A549 (cell line): Measurements from ENCODE around the gene XPC.

ENCODE experiments used
- BHLHE40 ChIP-seq: IDR thresholded peaks from 2 replicates; pipeline ENCODE4 v1.6.1; 2012; ENCODE audit warnings: low read depth, low read length, inconsistent platforms
- NR3C1 ChIP-seq: fragments of >200 bp; sonication (Bioruptor Twin); formaldehyde crosslinking; IDR thresholded peaks from 3 replicates; pipeline ENCODE4 v1.6.1; 2017
- POLR2A ChIP-seq: IDR thresholded peaks from 2 replicates; pipeline ENCODE4 v1.6.1; 2012; ENCODE audit warnings: mild to moderate bottlenecking, low read length
- RCOR1 ChIP-seq: fragments of 150-350 bp; IDR thresholded peaks from 2 replicates; pipeline ENCODE4 v1.6.1; 2014; ENCODE audit warnings: antibody characterized with exemption, low read length, low read depth
- RFX5 ChIP-seq: fragments of 450-650 bp; IDR thresholded peaks from 2 replicates; pipeline ENCODE4 v1.7.1; 2014; ENCODE audit warnings: antibody characterized with exemption, mild to moderate bottlenecking, moderate library complexity
- SMC3 ChIP-seq: fragments of >200 bp; sonication (Bioruptor Twin); formaldehyde crosslinking; IDR thresholded peaks from 3 replicates; pipeline ENCODE4 v1.6.1; 2018; ENCODE audit warnings: inconsistent platforms
- ZNF302 ChIP-seq: fragments of 250-450 bp; sonication (Bioruptor Pico); IDR thresholded peaks from 2 replicates; pipeline ENCODE4 v1.9.0; 2021; ENCODE audit warnings: inconsistent platforms, mild to moderate bottlenecking, moderate library complexity
- TF ChIP-seq, protein P1 (sequence below): fragments of >200 bp; sonication (Bioruptor Twin); formaldehyde crosslinking; IDR thresholded peaks from 3 replicates; pipeline ENCODE4 v1.5.1; 2016
- TF ChIP-seq, protein P2 (sequence below): fragments of 150-350 bp; IDR thresholded peaks from 2 replicates; pipeline ENCODE4 v1.6.1; 2014; ENCODE audit warnings: low read depth, mild to moderate bottlenecking, low read length
- TF ChIP-seq, protein P3 (sequence below): fragments of 250-450 bp; sonication (Bioruptor Pico); IDR thresholded peaks from 2 replicates; pipeline ENCODE4 v1.5.0; 2021; ENCODE audit warnings: mild to moderate bottlenecking, moderate library complexity, borderline replicate concordance
- TF ChIP-seq, protein P4 (sequence below): fragments of >200 bp; sonication (Bioruptor Twin); formaldehyde crosslinking; IDR thresholded peaks from 3 replicates; pipeline ENCODE4 v1.6.1; 2016

DNA sequence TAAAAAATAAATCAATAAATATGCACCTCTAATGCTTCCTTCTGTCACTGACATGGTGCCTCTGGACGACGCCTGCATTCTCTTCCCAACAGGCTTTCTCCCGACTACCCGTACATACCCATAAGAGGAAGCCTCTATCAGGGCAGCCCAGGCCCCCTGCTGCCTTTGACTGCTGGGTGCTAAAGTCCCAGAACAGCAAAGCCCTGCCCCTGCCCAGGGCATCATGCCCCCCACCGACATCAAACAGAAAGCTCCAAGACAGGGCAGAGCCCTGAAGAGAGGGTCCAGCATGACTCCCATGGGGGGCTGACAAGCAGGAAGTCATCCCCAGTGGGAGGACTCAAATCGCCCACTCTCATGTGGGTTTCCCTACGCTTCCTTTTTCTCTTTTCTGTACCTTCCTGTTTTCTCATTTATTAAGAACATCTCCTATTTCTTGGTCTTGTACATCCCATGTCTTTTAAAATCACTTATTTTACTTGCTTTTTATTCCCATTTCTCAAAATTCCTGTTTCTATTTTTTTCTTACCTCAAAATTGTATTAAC is 23.4 kb downstream of the XPC start:
- TF ChIP-seq, protein P1, sequence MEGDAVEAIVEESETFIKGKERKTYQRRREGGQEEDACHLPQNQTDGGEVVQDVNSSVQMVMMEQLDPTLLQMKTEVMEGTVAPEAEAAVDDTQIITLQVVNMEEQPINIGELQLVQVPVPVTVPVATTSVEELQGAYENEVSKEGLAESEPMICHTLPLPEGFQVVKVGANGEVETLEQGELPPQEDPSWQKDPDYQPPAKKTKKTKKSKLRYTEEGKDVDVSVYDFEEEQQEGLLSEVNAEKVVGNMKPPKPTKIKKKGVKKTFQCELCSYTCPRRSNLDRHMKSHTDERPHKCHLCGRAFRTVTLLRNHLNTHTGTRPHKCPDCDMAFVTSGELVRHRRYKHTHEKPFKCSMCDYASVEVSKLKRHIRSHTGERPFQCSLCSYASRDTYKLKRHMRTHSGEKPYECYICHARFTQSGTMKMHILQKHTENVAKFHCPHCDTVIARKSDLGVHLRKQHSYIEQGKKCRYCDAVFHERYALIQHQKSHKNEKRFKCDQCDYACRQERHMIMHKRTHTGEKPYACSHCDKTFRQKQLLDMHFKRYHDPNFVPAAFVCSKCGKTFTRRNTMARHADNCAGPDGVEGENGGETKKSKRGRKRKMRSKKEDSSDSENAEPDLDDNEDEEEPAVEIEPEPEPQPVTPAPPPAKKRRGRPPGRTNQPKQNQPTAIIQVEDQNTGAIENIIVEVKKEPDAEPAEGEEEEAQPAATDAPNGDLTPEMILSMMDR: no peak
- TF ChIP-seq RFX5 (no peak), ZNF302 (CRISPR knock-in tag) (no peak), NR3C1 (no peak), RCOR1 (no peak), POLR2A (no peak), BHLHE40 (no peak), SMC3 (no peak)
- TF ChIP-seq, protein P2, sequence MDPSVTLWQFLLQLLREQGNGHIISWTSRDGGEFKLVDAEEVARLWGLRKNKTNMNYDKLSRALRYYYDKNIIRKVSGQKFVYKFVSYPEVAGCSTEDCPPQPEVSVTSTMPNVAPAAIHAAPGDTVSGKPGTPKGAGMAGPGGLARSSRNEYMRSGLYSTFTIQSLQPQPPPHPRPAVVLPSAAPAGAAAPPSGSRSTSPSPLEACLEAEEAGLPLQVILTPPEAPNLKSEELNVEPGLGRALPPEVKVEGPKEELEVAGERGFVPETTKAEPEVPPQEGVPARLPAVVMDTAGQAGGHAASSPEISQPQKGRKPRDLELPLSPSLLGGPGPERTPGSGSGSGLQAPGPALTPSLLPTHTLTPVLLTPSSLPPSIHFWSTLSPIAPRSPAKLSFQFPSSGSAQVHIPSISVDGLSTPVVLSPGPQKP: no peak
- TF ChIP-seq, protein P3, sequence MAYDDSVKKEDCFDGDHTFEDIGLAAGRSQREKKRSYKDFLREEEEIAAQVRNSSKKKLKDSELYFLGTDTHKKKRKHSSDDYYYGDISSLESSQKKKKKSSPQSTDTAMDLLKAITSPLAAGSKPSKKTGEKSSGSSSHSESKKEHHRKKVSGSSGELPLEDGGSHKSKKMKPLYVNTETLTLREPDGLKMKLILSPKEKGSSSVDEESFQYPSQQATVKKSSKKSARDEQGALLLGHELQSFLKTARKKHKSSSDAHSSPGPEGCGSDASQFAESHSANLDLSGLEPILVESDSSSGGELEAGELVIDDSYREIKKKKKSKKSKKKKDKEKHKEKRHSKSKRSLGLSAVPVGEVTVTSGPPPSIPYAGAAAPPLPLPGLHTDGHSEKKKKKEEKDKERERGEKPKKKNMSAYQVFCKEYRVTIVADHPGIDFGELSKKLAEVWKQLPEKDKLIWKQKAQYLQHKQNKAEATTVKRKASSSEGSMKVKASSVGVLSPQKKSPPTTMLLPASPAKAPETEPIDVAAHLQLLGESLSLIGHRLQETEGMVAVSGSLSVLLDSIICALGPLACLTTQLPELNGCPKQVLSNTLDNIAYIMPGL: no peak
- TF ChIP-seq, protein P4, sequence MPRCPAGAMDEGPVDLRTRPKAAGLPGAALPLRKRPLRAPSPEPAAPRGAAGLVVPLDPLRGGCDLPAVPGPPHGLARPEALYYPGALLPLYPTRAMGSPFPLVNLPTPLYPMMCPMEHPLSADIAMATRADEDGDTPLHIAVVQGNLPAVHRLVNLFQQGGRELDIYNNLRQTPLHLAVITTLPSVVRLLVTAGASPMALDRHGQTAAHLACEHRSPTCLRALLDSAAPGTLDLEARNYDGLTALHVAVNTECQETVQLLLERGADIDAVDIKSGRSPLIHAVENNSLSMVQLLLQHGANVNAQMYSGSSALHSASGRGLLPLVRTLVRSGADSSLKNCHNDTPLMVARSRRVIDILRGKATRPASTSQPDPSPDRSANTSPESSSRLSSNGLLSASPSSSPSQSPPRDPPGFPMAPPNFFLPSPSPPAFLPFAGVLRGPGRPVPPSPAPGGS: no peak
